Hypothalamus (tissue), 51 donors: Measurements from ENCODE around the gene PIGH.
"Not testable (repeated sequence)": the region's sequence is repeated elsewhere in the genome, so short reads cannot be mapped to it uniquely, and the experiment has no call there.

Source experiments
- DNase-seq, 51 donors: peaks; one replicate each; lab custom pipeline; 2025; lab: John Stamatoyannopoulos, UW

PIGH gene

DNA sequence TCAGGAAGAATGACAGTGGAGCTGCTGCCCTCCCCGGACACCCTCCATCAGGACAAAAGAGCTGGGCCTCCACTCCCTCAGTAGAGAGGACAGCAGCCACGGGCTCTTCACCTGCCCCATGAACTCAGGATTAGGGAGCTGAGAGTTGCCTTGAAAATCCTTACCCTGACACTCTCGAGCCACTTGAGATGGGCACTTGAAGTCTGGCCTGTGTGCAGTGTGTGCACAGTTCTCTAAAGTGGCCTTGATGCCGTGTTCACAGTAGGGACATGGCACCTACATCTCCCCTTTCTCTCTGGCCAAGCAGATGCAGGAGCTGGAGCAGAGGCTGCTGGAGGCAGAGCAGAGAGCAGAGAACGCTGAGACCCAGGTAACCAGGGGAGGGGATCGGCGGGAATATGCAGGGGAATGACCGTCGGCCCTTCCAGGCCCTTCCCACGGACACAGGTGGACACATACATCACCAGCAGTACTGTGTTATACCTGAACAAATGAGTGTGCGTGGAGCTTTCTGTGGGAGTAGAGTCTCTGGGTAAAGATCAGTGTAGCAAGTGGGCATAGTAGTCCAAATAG lies 44.5 kb downstream of the PIGH start:
- DNase-seq, result no peak

DNA sequence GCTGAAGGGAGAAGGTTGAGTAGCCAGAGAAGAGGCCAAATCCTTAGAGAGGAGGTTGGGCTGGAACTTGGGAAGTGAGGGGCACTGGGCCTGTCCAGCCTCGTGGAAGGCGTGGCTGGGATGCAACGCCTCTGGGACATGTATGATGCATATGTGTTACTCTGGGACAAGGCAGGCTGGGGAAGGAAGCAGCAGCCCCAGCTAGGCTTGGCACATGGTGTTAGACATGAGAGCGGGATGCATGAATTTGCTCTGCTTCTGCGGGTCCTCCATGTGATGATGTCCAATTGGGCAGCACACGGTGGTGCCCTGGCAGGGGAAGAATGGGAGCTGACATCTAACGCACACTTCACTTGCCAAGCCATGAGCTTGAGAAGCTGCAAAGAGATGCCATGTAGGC lies 45.7 kb downstream of the PIGH start:
- no peak for DNase-seq

DNA sequence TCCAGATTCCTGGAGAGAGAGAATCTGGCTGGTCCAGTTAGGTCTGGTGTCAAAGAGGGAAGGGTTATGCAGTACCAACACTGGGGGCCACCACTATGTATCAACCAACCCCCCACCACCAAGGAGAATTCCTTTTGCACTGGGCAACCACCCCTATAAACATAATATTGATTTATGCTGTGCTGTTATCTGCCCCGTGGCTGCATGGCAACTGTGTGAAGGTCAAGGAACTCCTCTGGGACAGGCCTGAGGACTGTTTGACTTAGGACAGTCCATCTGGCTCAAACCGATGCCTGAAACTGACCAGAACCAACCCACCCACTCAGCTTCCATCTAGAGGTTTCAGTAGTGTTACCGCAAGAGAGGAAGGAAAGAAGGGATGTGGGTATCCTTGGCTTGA lies 46.5 kb downstream of the PIGH start:
- no peak for DNase-seq

DNA sequence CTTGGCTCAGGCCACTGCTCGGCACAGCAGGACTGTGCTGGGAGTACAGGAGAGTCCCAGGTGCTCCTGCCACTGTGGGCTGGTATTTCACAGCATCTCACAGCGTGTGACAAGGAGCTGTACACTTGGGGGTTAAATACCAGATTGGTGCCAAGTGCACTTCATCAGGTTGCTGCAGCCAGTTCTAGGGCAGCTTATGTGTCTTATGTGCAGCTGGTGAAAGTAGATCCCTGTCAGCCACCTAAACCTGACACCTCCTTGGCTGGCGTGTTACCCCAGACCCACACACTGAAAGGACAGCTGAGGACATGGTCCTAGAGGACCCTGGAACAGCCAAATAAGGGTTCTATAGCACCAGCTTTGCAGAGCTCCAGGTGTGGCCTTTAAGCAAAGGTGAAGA lies 48.1 kb downstream of the PIGH start:
- no peak for DNase-seq

DNA sequence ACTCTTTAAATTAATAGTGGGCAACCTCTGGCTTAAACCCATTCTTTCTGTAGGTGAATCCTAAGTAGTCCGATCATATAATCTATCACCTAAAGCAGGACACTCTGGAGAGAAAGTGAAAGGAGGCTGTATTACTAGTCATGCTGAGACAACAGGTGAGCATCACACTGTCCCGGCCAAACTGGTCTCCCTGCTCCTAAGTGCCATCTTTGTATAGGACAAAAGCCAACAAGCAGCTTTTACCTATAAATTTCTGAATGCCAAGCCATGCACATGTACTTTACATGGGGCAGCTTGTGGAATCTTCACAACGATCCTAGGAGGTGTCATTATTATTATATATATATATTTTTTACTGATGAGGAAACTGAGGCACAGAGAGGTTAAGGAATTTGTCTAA lies 48.9 kb downstream of the PIGH start:
- no peak for DNase-seq

DNA sequence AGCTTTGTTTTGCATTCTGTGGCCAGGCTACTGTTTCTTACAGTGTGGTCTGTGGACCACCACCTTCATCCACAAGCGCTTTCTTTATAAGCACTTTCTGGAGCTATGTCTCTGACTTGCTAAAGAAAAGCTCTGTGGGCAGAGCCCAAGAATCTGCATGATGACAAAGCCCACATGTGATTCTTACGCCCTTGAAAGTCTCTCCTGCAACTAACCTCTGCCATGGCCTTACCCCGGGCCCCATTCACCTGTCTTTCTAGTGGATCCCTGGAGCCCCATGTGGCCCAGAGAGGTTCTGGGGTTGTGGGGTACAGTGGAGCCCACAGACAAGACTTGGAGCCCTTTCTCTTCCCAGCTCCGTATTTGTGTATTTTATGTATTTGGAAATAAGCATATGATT lies 50.3 kb downstream of the PIGH start:
- DNase-seq, result no peak

DNA sequence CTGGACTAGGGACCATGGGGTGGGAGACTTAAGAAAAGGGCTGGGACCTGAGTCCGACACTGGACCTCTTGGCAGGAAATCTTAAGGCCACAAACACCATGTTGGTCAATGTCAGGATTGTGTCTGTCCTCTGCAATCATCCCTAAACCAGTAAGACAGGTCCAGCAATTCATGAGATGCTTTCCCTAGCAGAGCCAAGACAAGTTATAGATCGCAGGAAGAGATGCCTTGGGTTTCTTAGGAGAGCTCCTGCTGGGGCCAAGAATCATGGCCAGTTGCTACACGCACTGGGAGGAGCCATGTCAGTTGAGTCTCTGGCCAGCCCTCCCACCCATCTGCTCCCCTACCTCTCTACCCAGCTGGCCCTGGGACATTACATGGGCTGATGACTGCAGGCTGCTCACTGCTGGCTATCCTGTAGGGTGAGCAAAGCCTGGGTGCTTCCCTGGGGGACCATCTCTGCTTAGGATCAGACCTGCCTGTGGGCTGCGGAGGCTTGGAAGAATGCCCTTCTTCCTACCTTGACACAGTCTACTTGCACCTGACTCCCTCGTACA lies 52.8 kb downstream of the PIGH start:
- DNase-seq, result no peak

DNA sequence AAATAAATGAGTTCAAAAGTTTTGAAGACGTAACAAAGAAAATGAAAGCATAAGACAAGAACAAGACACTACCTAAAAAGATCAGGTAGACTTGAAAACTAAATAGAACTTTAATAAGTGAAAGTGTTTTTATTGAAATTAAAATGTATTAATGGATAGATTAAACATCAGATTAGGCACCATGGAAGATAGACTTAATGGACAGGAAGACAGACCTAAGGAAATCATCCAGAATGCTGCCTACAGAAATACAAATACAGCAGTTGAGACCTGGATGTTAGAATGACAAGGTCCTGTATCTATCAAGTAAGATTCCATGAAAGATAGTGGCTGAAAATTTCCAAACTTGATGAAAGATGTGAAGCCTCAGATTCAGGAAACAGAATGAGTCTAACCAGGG lies 55.5 kb downstream of the PIGH start:
- DNase-seq, result no peak

DNA sequence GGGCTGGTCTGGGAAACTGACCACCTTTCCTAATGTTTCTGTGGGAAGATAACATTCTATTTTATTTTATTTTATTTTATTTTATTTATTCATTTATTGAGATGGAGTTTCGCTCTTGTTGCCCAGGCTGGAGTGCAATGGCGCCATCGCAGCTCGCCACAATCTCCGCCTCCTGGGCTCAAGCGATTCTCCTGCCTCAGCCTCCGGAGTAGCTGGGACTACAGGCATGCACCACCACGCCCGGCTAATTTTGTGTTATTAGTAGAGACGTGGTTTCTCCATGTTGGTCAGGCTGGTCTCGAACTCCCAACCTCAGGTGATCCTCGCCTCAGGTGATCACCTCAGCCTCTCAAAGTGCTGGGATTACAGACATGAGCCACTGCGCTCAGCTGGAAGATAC lies 57.4 kb downstream of the PIGH start:
- not testable (repeated sequence) for DNase-seq

DNA sequence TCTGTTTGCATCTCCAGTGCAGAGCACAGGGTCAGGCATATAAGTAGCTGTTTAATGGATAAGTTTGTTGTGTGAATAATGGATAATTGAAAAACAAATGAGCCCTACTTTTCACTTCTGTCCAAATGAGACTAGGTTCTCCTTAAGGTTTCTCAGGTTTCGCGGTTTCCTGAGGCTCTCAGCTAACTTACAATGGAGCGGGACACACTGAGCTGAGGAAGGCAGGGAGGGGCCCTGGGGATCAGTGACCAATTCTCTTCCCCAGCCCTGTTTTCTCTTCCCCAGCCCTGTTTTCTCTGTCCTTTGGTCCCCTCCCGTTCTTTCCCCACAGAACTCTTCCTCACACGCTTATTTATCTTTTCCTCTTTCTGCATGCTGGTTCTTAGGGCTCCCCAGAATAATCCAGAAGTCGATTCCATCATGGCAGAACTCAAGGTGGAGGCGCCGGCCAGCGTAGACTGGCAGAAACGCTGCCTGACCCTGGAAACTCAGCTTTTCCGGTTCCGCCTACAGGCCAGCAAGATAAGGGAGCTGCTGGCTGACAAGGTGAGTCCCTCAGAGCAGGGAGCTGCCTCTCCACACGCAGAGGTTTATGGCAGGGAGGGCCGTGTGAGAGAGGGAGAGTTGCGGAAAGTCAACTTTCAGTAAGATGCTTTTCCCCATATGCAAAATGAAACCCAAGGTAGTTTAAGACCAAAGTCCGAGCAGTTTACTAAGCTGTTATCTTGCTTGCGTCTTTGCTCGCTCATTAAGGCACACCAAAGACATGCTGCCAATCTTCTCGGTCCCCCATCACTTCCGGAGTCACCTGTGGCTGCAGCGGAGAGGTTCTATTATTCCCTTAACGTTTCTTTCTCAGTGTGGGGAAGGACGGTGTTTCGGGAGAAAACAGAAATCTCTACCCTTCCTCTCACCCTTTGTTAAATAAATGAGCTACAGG lies 58.4 kb downstream of the PIGH start:
- DNase-seq, result no peak
